Ovary (tissue), 9 donors: Measurements from ENCODE around the gene IL1RAPL1. TPM values are rescaled to one million over a fixed set of nuclear protein-coding genes. Genes with fewer than 3 reads are reported as not detected.

Experiments
- DNase-seq, 5 donors: peaks; one replicate each; pipeline ENCODE4 v3.0.0-alpha.2; 2019 to 2020
- H3K27ac ChIP-seq, 2 donors: fragments of 200-600 bp; one replicate each; pipeline versions ENCODE4 v1.5.1 to v1.8.0; 2019 to 2022
- H3K27me3 ChIP-seq: fragments of 200-600 bp; one replicate; pipeline ENCODE4 v1.8.0; 2022
- H3K36me3 ChIP-seq: fragments of 200-600 bp; sonication (generic); one replicate; pipeline ENCODE4 v1.5.1; 2019
- H3K4me1 ChIP-seq: one replicate; pipeline ENCODE4 v1.8.1; 2013; ENCODE audit warnings: mild to moderate bottlenecking, moderate library complexity; ENCODE audit not compliant: insufficient read depth
- H3K4me3 ChIP-seq: fragments of 200-600 bp; sonication (generic); one replicate; pipeline ENCODE4 v1.5.1; 2017
- H3K9me3 ChIP-seq, 2 donors: fragments of 200-600 bp in 1 of 2; sonication (generic) in 1 of 2; one replicate each; pipeline versions ENCODE4 v1.5.1 to v1.8.1; 2013 to 2019; ENCODE audit warnings: mild to moderate bottlenecking in 1 of 2, moderate library complexity in 1 of 2
- EP300 ChIP-seq: sonication (generic); formaldehyde crosslinking; IDR thresholded peaks from one replicate; pipeline ENCODE4 v1.6.1; 2017; ENCODE audit warnings: antibody characterized with exemption
- POLR2A ChIP-seq: fragments of 450-650 bp; IDR thresholded peaks from one replicate; pipeline ENCODE4 v1.6.1; 2017; ENCODE audit warnings: antibody characterized with exemption, mild to moderate bottlenecking, moderate library complexity
- WGBS, 3 donors: extraction: QIAGEN DNeasy Blood & Tissue Kit in 1 of 3; methylation state at CpG; one replicate each; pipeline versions ENCODE4 v1.1.5 to v1.1.7; 2013 to 2017; 5-methylcytosine and 5-hydroxymethylcytosine counted together
- intact Hi-C, 4 donors: fragments of 100-400 bp; cut with DNase I; formaldehyde crosslinking; loops; one replicate each; pipeline versions ENCODE4 v1.11.0 to v1.15.1; 2022 to 2023
- polyA plus RNA-seq, 2 donors: library from polyadenylated mRNA; stranded (reverse); fragments of 200-250 nt in 1 of 2; fragments of 350-450 nt in 1 of 2; fragmentation: Illumina TruSeq in 1 of 2; extraction: RNeasy Lipid Tissue Mini Kit (QIAGEN cat#74804) in 1 of 2; gene quantifications; one replicate each; pipeline ENCODE4 v1.2.3, GENCODE V29; 2013 to 2014
- total RNA-seq, 7 donors: library from RNA; depleted of rRNA in 2 of 7; stranded (reverse); fragments of >200 nt in 2 of 7; fragmentation: NEBNext Ultra II Directional in 3 of 7; extraction: Animal tissue kit (Norgen Biotek cat#: 25700) in 3 of 7; gene quantifications; one replicate each; pipeline versions ENCODE4 v1.1.0 to v1.2.4, GENCODE V29; 2016 to 2023
- TF ChIP-seq, protein P1 (sequence below), 3 donors: fragments of 450-650 bp in 2 of 3; fragments of 200-600 bp in 1 of 3; IDR thresholded peaks; one replicate each; pipeline versions ENCODE4 v1.5.1 to v1.8.0; 2016 to 2022; ENCODE audit warnings: antibody characterized with exemption in 3 of 3, mild to moderate bottlenecking in 1 of 3
- donor health status: DM: no; HTN: no; CAD: no; lungs with moderate emphysema.
- donor health status: DM: no; HTN: no; CAD: no.
- donor health status: Bipolar disorder and iron deficiency.
- donor health status: DM: yes; HTN: yes; CAD: no.
- donor health status: DM: no; HTN: no; CAD: no.
- donor health status: DM: yes; HTN: yes; CAD: no.

The IL1RAPL1 gene
- total and polyA plus RNA-seq, 9 donors: 0.23 to 1.3 (median 0.61) TPM

DNA sequence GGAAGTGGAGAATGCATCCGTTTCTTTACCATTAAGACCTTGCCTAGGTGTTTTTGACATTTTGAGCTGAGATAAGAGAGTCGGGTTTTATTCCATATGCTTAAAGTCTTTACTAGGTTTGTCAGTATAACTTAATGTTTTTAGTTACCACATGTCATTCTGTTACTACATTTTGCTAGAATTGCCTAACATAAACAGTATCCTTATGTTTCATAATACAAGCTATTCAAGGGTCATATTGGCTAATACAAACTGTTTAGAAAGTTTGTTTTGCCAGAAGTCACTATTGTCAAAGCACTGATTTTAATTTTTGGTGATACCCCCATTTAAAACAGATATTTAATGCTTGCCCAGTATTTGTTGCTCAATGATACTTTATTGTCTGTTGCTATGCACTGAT, 1200.4 kb downstream of the IL1RAPL1 start:
- TF ChIP-seq, protein P1, sequence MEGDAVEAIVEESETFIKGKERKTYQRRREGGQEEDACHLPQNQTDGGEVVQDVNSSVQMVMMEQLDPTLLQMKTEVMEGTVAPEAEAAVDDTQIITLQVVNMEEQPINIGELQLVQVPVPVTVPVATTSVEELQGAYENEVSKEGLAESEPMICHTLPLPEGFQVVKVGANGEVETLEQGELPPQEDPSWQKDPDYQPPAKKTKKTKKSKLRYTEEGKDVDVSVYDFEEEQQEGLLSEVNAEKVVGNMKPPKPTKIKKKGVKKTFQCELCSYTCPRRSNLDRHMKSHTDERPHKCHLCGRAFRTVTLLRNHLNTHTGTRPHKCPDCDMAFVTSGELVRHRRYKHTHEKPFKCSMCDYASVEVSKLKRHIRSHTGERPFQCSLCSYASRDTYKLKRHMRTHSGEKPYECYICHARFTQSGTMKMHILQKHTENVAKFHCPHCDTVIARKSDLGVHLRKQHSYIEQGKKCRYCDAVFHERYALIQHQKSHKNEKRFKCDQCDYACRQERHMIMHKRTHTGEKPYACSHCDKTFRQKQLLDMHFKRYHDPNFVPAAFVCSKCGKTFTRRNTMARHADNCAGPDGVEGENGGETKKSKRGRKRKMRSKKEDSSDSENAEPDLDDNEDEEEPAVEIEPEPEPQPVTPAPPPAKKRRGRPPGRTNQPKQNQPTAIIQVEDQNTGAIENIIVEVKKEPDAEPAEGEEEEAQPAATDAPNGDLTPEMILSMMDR (IDR thresholded peaks at IDR 0.05): no peak
- TF ChIP-seq POLR2A (no peak), EP300 (no peak)

DNA sequence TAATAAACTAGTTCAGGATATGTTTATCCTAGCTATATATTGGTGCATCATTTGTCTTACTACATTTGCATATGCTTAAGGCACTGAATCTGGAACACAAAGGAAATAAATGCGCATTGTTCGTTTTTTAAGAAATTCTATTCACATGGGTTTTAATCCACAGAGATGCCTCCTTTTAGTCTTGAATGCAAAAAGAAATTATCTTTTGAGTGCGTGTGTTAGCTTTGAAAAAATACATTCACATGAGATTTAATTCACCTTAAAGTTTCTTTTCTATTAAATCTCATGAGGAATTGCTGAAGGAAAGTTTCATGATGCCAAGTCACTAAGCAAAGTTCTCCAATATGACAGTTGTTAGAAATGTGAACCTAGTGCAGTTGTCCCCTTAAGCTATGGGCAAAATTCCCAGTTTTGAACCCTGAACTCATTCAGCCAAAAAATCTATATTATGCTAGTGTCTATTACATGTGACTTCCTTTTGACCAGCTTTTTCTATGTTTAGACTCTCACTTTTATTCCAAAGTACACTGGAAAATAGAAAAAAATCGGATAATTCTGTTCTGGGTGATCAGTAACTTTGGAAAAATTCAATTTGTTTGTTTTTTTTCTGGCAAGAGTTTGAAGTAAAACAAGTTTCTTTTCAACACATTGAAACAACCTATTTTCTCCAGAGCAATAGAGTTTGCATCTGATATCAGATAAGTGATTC, 1201.9 kb downstream of the IL1RAPL1 start:
- Histone ChIP-seq H3K4me1 (no peaks in the 10 kb centered on the region), H3K36me3 (no peaks in the 10 kb centered on the region), H3K27me3 (no peaks in the 10 kb centered on the region), H3K4me3 (no peak overlapping the region), H3K9me3 (no peaks in the 10 kb centered on the region), H3K27ac (no peak overlapping the region)
- DNase-seq: no peak
- no peak for TF ChIP-seq EP300
- TF ChIP-seq, protein P1 (IDR thresholded peaks at IDR 0.05): no peak
- no peak for TF ChIP-seq POLR2A
- 66 to 70% (median 69%) methylated on average over 4 of the region's 4 CpGs for WGBS, 3 donors
- intact Hi-C loops: no loop called here

More for the DNA sequence above, 1200.4 kb downstream of the IL1RAPL1 start:
- 71 to 75% (median 75%) methylated on average over 2 of the region's 2 CpGs for WGBS, 3 donors
- intact Hi-C loops: no loop called here
- no peaks in the 10 kb centered on the region for H3K27me3 ChIP-seq
- DNase-seq: no peak
- H3K4me3 ChIP-seq: no peak overlapping the region
- no peaks in the 10 kb centered on the region for H3K4me1 ChIP-seq
- H3K36me3 ChIP-seq: no peaks in the 10 kb centered on the region
- H3K9me3 ChIP-seq: no peaks in the 10 kb centered on the region
- no peak overlapping the region for H3K27ac ChIP-seq

- Histone ChIP-seq H3K27ac (no peak overlapping the region), H3K27me3 (no peaks in the 10 kb centered on the region), H3K9me3 (no peaks in the 10 kb centered on the region), H3K36me3 (no peaks in the 10 kb centered on the region), H3K4me3 (no peak overlapping the region), H3K4me1 (no peaks in the 10 kb centered on the region)
- intact Hi-C loops: no loop called here
- DNase-seq: no peak
- 61 to 71% (median 62%) methylated on average over 5 of the region's 5 CpGs for WGBS, 3 donors
- TF ChIP-seq, protein P1 (IDR thresholded peaks at IDR 0.05): no peak
- TF ChIP-seq EP300: no peak
- no peak for TF ChIP-seq POLR2A
Observed at GRCh38 chrX:29792335-29792734, 1205.1 kb downstream of the IL1RAPL1 start.

DNA sequence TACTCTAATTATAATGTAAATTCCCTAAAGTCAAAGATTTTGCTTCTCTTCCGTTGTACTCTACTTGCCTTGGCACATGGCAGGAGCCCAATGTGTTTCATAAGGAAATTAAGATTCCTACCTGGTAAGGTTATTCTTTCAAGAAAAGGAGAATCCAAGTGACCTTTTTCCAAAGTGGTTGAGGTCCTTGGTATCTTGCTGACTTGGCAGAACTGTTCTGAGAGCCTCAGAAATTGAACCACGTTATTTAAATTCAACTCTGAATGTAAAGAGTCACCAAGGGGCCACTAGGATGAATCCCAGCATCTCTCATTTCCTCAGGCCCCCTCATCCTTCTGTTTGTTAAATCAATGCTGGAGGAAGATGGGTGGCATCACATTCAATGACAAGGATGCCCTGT, 1209.9 kb downstream of the IL1RAPL1 start:
- no peak overlapping the region for H3K27ac ChIP-seq
- H3K4me1 ChIP-seq: no peaks in the 10 kb centered on the region
- 56 to 63% (median 59%) methylated on average over 2 of the region's 2 CpGs for WGBS, 3 donors
- intact Hi-C loops: no loop called here
- TF ChIP-seq EP300: no peak
- TF ChIP-seq POLR2A: no peak
- TF ChIP-seq, protein P1 (IDR thresholded peaks at IDR 0.05): no peak
- no peaks in the 10 kb centered on the region for H3K27me3 ChIP-seq
- H3K36me3 ChIP-seq: no peaks in the 10 kb centered on the region
- no peak overlapping the region for H3K4me3 ChIP-seq
- DNase-seq: no peak
- no peaks in the 10 kb centered on the region for H3K9me3 ChIP-seq
